Panc1 (cell line): ENCODE measurements around the gene MAP3K20. TPM values are rescaled to one million over a fixed set of nuclear protein-coding genes. Genes with fewer than 3 reads are reported as not detected.

Experiments used
- ATAC-seq: fragments of 200-7000 bp; cut with Tn5 transposase; 2 replicates; pipeline ENCODE4 v1.9.1; 2020; ENCODE audit warnings: mild to moderate bottlenecking, moderate library complexity
- BruUV-seq: library from RNA; stranded (reverse); fragments of 400-500 nt; replicated peaks from 2 replicates; lab custom pipeline; 2021; lab: Mats Ljungman, UMichigan
- CTCF ChIA-PET: fragments of 300-600 bp; sonication (Branson Sonifier 250); formaldehyde crosslinking; loops from one replicate; lab custom pipeline; 2022; ENCODE audit warnings: antibody characterized with exemption; lab: Charles Lee
- POLR2A ChIA-PET: fragments of 300-600 bp; sonication (Branson Sonifier 250); formaldehyde crosslinking; loops from one replicate; lab custom pipeline; 2022; ENCODE audit warnings: antibody characterized with exemption; lab: Charles Lee
- DNase-seq: peaks from one replicate; pipeline ENCODE4 v3.0.0-alpha.2; 2010; ENCODE audit warnings: low read depth, low spot score
- H3K27ac ChIP-seq: 2 replicates; pipeline ENCODE4 v1.5.1; 2011; ENCODE audit warnings: mild to moderate bottlenecking, low read length, inconsistent platforms
- H3K27me3 ChIP-seq: fragments of 200-500 bp; sonication (Bioruptor generic); 2 replicates; pipeline ENCODE4 v1.6.0; 2014; ENCODE audit warnings: low read length, inconsistent platforms; ENCODE audit not compliant: control insufficient read depth, insufficient read depth
- H3K36me3 ChIP-seq: fragments of 200-500 bp; sonication (Bioruptor generic); 2 replicates; pipeline ENCODE4 v1.5.1; 2014; ENCODE audit warnings: inconsistent platforms, mild to moderate bottlenecking, low read length, moderate library complexity; ENCODE audit not compliant: control insufficient read depth, insufficient read depth
- H3K4me1 ChIP-seq: 2 replicates; pipeline ENCODE4 v1.5.1; 2011; ENCODE audit warnings: inconsistent platforms, mild to moderate bottlenecking, low read length, moderate library complexity; ENCODE audit not compliant: control insufficient read depth, insufficient read depth
- H3K4me3 ChIP-seq, 2 experiments: 2 replicates each; pipeline ENCODE4 v1.5.1; 2011 to 2012; ENCODE audit warnings: low read depth in 2 of 2, low read length in 2 of 2, mild to moderate bottlenecking in 2 of 2, inconsistent platforms in 1 of 2, moderate library complexity in 1 of 2
- H3K9me3 ChIP-seq: fragments of 200-500 bp; sonication (Bioruptor generic); 2 replicates; pipeline ENCODE4 v1.5.1; 2014; ENCODE audit warnings: low read depth, mild to moderate bottlenecking, inconsistent platforms, low read length, moderate library complexity; ENCODE audit not compliant: control insufficient read depth, insufficient read depth
- CTCF ChIP-seq: fragments of 450-650 bp; IDR thresholded peaks from 2 replicates; pipeline ENCODE4 v1.5.1; 2017; ENCODE audit warnings: mild to moderate bottlenecking
- POLR2AphosphoS5 ChIP-seq: IDR thresholded peaks from 2 replicates; pipeline ENCODE4 v1.6.1; 2012; ENCODE audit warnings: mild to moderate bottlenecking, low read depth, low read length, moderate library complexity
- REST ChIP-seq, 2 experiments: IDR thresholded peaks; 2 replicates each; pipeline ENCODE4 v1.6.1; 2011 to 2012; ENCODE audit warnings: low read depth in 2 of 2, control low read depth in 1 of 2, low read length in 1 of 2, mild to moderate bottlenecking in 1 of 2, moderate library complexity in 1 of 2; ENCODE audit not compliant: insufficient read depth in 1 of 2
- SIN3A ChIP-seq: IDR thresholded peaks from 2 replicates; pipeline ENCODE4 v1.6.1; 2012; ENCODE audit warnings: low read depth, mild to moderate bottlenecking, low read length, moderate library complexity, borderline replicate concordance; ENCODE audit not compliant: insufficient read depth
- TCF7L2 ChIP-seq: IDR thresholded peaks from 2 replicates; pipeline ENCODE4 v1.6.1; 2011; ENCODE audit warnings: mild to moderate bottlenecking, low read depth, low read length, inconsistent platforms
- in situ Hi-C: cut with HindIII; loops from 2 replicates; pipeline ENCODE4 v1.10.0; 2016; ENCODE audit warnings: low sequenced_read_pairs, low pct_unique_long_range_greater_than_20kb
- intact Hi-C: fragments of 100-400 bp; cut with micrococcal nuclease; formaldehyde crosslinking; loops from one replicate; pipeline ENCODE4 v1.10.0; 2022; ENCODE audit not compliant: unreplicated experiment
- total RNA-seq: library from RNA; stranded (reverse); gene quantifications from one replicate; pipeline ENCODE4 v1.2.1, GENCODE V29; 2021; ENCODE audit not compliant: unreplicated experiment

Gene MAP3K20
- total RNA-seq, 1 experiment from 2014 or later: 121 TPM

DNA sequence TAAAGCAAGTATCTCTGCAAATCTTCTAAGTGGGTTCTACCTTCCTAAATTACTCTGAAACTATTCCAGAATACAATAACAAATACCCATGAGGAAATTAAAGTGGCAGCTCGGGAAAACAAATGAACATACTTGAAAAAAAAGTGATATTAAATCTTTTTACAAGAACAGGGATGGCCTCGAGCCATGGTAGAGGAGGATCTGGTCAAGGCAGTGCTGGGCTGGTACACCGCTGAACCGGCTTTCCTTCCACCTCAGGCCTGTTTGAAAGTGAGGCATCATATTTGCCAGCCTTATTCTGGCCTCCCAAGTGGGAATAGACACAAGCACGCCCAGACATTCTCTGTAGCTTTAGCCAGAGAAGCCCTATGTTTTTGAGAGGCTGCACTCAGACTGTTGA, 154.5 kb downstream of the MAP3K20 start:
- intact Hi-C loops (no loop called here), in situ Hi-C loops (no loop called here)
- BruUV-seq: no TSS peak
- Histone ChIP-seq H3K27me3 (no peaks in the 10 kb centered on the region), H3K36me3 (peaks cover 3% of the 10 kb centered on the region; the same call in 1 of the 2 replicates), H3K27ac (no peak overlapping the region), H3K4me1 (0 out of 2 replicates have a peak, but pooled peaks cover 3% of the 10 kb centered on the region), H3K4me3 (no peak overlapping the region), H3K9me3 (no peaks in the 10 kb centered on the region)
- DNase-seq: no peak
- ChIA-PET CTCF (interaction anchor here (0.9 kb wide), 1 partner anchor 20 kb away, joined by 3 read pairs; no protein-coding TSS in a partner anchor), POLR2A (no interaction called here)
- no peak for TF ChIP-seq POLR2AphosphoS5
- no peak for TF ChIP-seq TCF7L2
- TF ChIP-seq CTCF: no peak
- TF ChIP-seq REST (IDR thresholded peaks at IDR 0.05; ENCODE audit: insufficient read depth in 1 of 2, low read depth in 2 of 2, low read length in 1 of 2): no peak
- TF ChIP-seq SIN3A: no peak
- ATAC-seq: no peak

- Histone ChIP-seq H3K9me3 (no peaks in the 10 kb centered on the region), H3K4me3 (no peak overlapping the region), H3K27ac (no peak overlapping the region), H3K4me1 (0 out of 2 replicates have a peak, but pooled peaks cover 3% of the 10 kb centered on the region), H3K36me3 (peaks cover 3% of the 10 kb centered on the region; the same call in 1 of the 2 replicates), H3K27me3 (no peaks in the 10 kb centered on the region)
- CTCF ChIA-PET: no interaction called here
- no peak for ATAC-seq
- no TSS peak for BruUV-seq
- in situ Hi-C loops (no loop called here), intact Hi-C loops (no loop called here)
- POLR2A ChIA-PET: no interaction called here
- TF ChIP-seq POLR2AphosphoS5 (no peak), CTCF (no peak)
- no peak for DNase-seq
These were observed 155.4 kb downstream of the MAP3K20 start for GRCh38 chr2:173231042-173231441.
